H9 (cell line): ENCODE results near the gene OTULINL. TPM values are rescaled to one million over a fixed set of nuclear protein-coding genes. Genes with fewer than 3 reads are reported as not detected.

Experiments used
- DNase-seq: peaks from one replicate; pipeline ENCODE4 v3.0.0-alpha.2; 2017
- H2AFZ ChIP-seq: one replicate; pipeline ENCODE4 v1.6.1; 2013; ENCODE audit warnings: mild to moderate bottlenecking, low read length, control low read depth, moderate library complexity
- H2AK5ac ChIP-seq: 2 replicates; pipeline ENCODE4 v1.6.1; 2013; ENCODE audit warnings: low read length, control low read depth, mixed read lengths; ENCODE audit not compliant: insufficient read length
- H2BK120ac ChIP-seq: one replicate; pipeline ENCODE4 v1.6.1; 2013; ENCODE audit warnings: low read depth, mild to moderate bottlenecking, low read length, control low read depth, inconsistent platforms; ENCODE audit not compliant: poor library complexity, severe bottlenecking
- H2BK12ac ChIP-seq: 2 replicates; pipeline ENCODE4 v1.6.1; 2013; ENCODE audit warnings: low read length, control low read depth, mixed read lengths, low read depth; ENCODE audit not compliant: insufficient read length
- H2BK15ac ChIP-seq: 2 replicates; pipeline ENCODE4 v1.6.1; 2013; ENCODE audit warnings: low read depth, low read length, control low read depth
- H2BK20ac ChIP-seq: one replicate; pipeline ENCODE4 v1.6.1; 2013; ENCODE audit warnings: low read depth, mild to moderate bottlenecking, low read length, control low read depth, inconsistent platforms; ENCODE audit not compliant: poor library complexity, severe bottlenecking
- H2BK5ac ChIP-seq: 2 replicates; pipeline ENCODE4 v1.6.1; 2013; ENCODE audit warnings: low read length, control low read depth, mixed read lengths; ENCODE audit not compliant: insufficient read length
- H3K14ac ChIP-seq: 2 replicates; pipeline ENCODE4 v1.6.1; 2013; ENCODE audit warnings: low read length, control low read depth; ENCODE audit not compliant: insufficient read depth
- H3K18ac ChIP-seq: 2 replicates; pipeline ENCODE4 v1.6.1; 2013; ENCODE audit warnings: low read depth, mild to moderate bottlenecking, mixed read lengths, low read length, control low read depth; ENCODE audit not compliant: insufficient read length
- H3K23ac ChIP-seq: 2 replicates; pipeline ENCODE4 v1.6.1; 2013; ENCODE audit warnings: low read length, control low read depth, mixed read lengths, low read depth; ENCODE audit not compliant: insufficient read length
- H3K23me2 ChIP-seq: 2 replicates; pipeline ENCODE4 v1.6.1; 2013; ENCODE audit warnings: low read depth, mild to moderate bottlenecking, mixed read lengths, low read length, control low read depth; ENCODE audit not compliant: insufficient read length, poor library complexity, severe bottlenecking
- H3K27ac ChIP-seq: 2 replicates; pipeline ENCODE4 v1.5.1; 2013; ENCODE audit warnings: low read length, control low read depth, mixed read lengths, low read depth; ENCODE audit not compliant: insufficient read length
- H3K27me3 ChIP-seq: 2 replicates; pipeline ENCODE4 v1.6.1; 2013; ENCODE audit warnings: low read length, control low read depth, inconsistent platforms; ENCODE audit not compliant: insufficient read depth
- H3K4ac ChIP-seq: 2 replicates; pipeline ENCODE4 v1.6.1; 2013; ENCODE audit warnings: low read depth, mild to moderate bottlenecking, control low read depth, inconsistent platforms, low read length, moderate library complexity
- H3K4me1 ChIP-seq: 2 replicates; pipeline ENCODE4 v1.6.1; 2013; ENCODE audit warnings: low read length, control low read depth, inconsistent platforms; ENCODE audit not compliant: insufficient read depth
- H3K4me2 ChIP-seq: 2 replicates; pipeline ENCODE4 v1.6.1; 2013; ENCODE audit warnings: low read length, control low read depth, mixed read lengths; ENCODE audit not compliant: insufficient read length, insufficient read depth
- H3K56ac ChIP-seq: 2 replicates; pipeline ENCODE4 v1.6.1; 2013; ENCODE audit warnings: low read depth, mild to moderate bottlenecking, mixed read lengths, low read length, control low read depth; ENCODE audit not compliant: insufficient read length
- H3K79me1 ChIP-seq: 2 replicates; pipeline ENCODE4 v1.6.1; 2013; ENCODE audit warnings: low read depth, mild to moderate bottlenecking, moderate library complexity, low read length, control low read depth, inconsistent platforms; ENCODE audit not compliant: insufficient read depth, poor library complexity, severe bottlenecking
- H3K79me2 ChIP-seq: 2 replicates; pipeline ENCODE4 v1.6.1; 2013; ENCODE audit warnings: low read length, control low read depth, inconsistent platforms; ENCODE audit not compliant: insufficient read depth
- H3K9ac ChIP-seq: 2 replicates; pipeline ENCODE4 v1.6.1; 2013; ENCODE audit warnings: low read length, control low read depth, mixed read lengths; ENCODE audit not compliant: insufficient read length; ENCODE audit errors: extremely low read depth
- H3K9me3 ChIP-seq: one replicate; pipeline ENCODE4 v1.6.1; 2013; ENCODE audit warnings: low read depth, low read length, inconsistent platforms; ENCODE audit not compliant: control insufficient read depth
- H3T11ph ChIP-seq: one replicate; pipeline ENCODE4 v1.6.1; 2013; ENCODE audit warnings: mild to moderate bottlenecking, low read length, control low read depth, inconsistent platforms
- H4K20me1 ChIP-seq: one replicate; pipeline ENCODE4 v1.6.1; 2013; ENCODE audit not compliant: control insufficient read depth, insufficient read length, insufficient read depth
- H4K5ac ChIP-seq: 2 replicates; pipeline ENCODE4 v1.6.1; 2013; ENCODE audit warnings: low read depth, mild to moderate bottlenecking, mixed read lengths, low read length, control low read depth; ENCODE audit not compliant: insufficient read length
- H4K8ac ChIP-seq: replicated peaks from 2 replicates; pipeline ENCODE4 v1.6.1; 2013; ENCODE audit warnings: low read length, control low read depth, mixed read lengths, low read depth; ENCODE audit not compliant: insufficient read length
- H4K91ac ChIP-seq: 2 replicates; pipeline ENCODE4 v1.6.1; 2013; ENCODE audit warnings: low read depth, mild to moderate bottlenecking, moderate library complexity, mixed read lengths, low read length, control low read depth; ENCODE audit not compliant: insufficient read length
- H3K27ac Mint-ChIP-seq, 3 experiments: 2 replicates in 2 of 3; 3 replicates in 1 of 3; pipeline ENCODE4 v1.8.0; 2020 to 2021; ENCODE audit warnings: mixed read lengths in 3 of 3, mild to moderate bottlenecking in 1 of 3, moderate library complexity in 1 of 3
- H3K27me3 Mint-ChIP-seq: 2 replicates; pipeline ENCODE4 v1.8.0; 2021; ENCODE audit warnings: low read depth, mild to moderate bottlenecking, moderate library complexity, mixed read lengths
- H3K36me3 Mint-ChIP-seq, 3 experiments: 2 replicates in 2 of 3; 3 replicates in 1 of 3; pipeline ENCODE4 v1.8.0; 2020 to 2021; ENCODE audit warnings: low read depth in 3 of 3, mixed read lengths in 3 of 3; ENCODE audit not compliant: insufficient read depth in 1 of 3
- H3K4me1 Mint-ChIP-seq, 2 experiments: 2 replicates each; pipeline ENCODE4 v1.8.0; 2020; ENCODE audit warnings: mixed read lengths in 2 of 2
- H3K4me3 Mint-ChIP-seq, 2 experiments: 2 replicates in 1 of 2; 3 replicates in 1 of 2; pipeline ENCODE4 v1.8.0; 2020 to 2021; ENCODE audit warnings: mild to moderate bottlenecking in 2 of 2, mixed read lengths in 2 of 2, moderate library complexity in 1 of 2
- H3K9me3 Mint-ChIP-seq, 2 experiments: 2 replicates in 1 of 2; 3 replicates in 1 of 2; pipeline ENCODE4 v1.8.0; 2020; ENCODE audit warnings: mild to moderate bottlenecking in 2 of 2, mixed read lengths in 2 of 2, moderate library complexity in 1 of 2
- WGBS: extraction: QIAGEN DNeasy Blood & Tissue Kit; methylation state at CpG from one replicate; pipeline ENCODE4 v1.1.7; 2013; ENCODE audit warnings: missing lambda C conversion rate, low lambda C conversion rate, mixed read lengths; ENCODE audit not compliant: insufficient read length; ENCODE audit errors: extremely low coverage; 5-methylcytosine and 5-hydroxymethylcytosine counted together
- total RNA-seq: library from RNA; stranded (reverse); gene quantifications from 2 replicates; pipeline ENCODE4 v1.2.1, GENCODE V29; 2021
- TF ChIP-seq, protein P1 (sequence below): fragments of 200-600 bp; sonication (generic); conservative IDR thresholded peaks from 3 replicates; pipeline ENCODE4 v1.8.0; 2021; ENCODE audit warnings: antibody characterized with exemption, mild to moderate bottlenecking

The OTULINL gene
- total RNA-seq, 1 experiment from 2014 or later, result 7.5 TPM

DNA sequence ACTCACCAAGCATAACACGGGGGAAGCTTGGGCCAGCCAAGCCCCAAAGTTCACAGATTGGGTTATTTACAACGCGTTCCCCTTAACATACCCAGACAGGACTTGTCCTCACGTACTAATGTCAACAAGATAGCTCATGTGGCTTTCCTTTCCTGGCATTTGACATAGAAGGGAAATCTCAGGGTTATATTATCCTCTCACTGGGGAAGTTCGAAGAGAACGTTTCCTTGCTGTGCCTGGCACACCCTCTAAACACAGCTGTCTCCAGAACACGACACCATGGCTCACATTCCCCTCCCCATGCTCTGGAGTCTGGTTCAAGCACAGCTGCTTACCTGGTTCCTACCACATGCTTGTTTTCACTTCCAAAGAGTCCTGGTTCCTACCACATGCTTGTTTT lies 46.8 kb upstream of the OTULINL start:
- Histone ChIP-seq H4K8ac (no peak overlapping the region), H3K79me1 (no peaks in the 10 kb centered on the region), H2AFZ (no peak overlapping the region), H2AK5ac (no peak overlapping the region), H2BK12ac (no peak overlapping the region), H3K4ac (no peak overlapping the region), H3K14ac (no peak overlapping the region), H2BK120ac (no peak overlapping the region), H4K20me1 (no peaks in the 10 kb centered on the region), H3K27ac (no peak overlapping the region), H3T11ph (no peak overlapping the region), H2BK5ac (no peak overlapping the region), H3K23ac (no peak overlapping the region), H3K9me3 (no peaks in the 10 kb centered on the region), H3K79me2 (no peaks in the 10 kb centered on the region), H3K4me1 (peaks cover 4% of the 10 kb centered on the region; the same call in 1 of the 2 replicates), H3K27me3 (no peaks in the 10 kb centered on the region), H3K18ac (no peak overlapping the region), H3K56ac (no peak overlapping the region), H4K5ac (no peak overlapping the region), H4K91ac (no peak overlapping the region), H3K4me2 (no peak overlapping the region), H2BK15ac (no peak overlapping the region), H2BK20ac (no peak overlapping the region), H3K9ac (no peak overlapping the region), H3K23me2 (no peaks in the 10 kb centered on the region)
- TF ChIP-seq, protein P1, sequence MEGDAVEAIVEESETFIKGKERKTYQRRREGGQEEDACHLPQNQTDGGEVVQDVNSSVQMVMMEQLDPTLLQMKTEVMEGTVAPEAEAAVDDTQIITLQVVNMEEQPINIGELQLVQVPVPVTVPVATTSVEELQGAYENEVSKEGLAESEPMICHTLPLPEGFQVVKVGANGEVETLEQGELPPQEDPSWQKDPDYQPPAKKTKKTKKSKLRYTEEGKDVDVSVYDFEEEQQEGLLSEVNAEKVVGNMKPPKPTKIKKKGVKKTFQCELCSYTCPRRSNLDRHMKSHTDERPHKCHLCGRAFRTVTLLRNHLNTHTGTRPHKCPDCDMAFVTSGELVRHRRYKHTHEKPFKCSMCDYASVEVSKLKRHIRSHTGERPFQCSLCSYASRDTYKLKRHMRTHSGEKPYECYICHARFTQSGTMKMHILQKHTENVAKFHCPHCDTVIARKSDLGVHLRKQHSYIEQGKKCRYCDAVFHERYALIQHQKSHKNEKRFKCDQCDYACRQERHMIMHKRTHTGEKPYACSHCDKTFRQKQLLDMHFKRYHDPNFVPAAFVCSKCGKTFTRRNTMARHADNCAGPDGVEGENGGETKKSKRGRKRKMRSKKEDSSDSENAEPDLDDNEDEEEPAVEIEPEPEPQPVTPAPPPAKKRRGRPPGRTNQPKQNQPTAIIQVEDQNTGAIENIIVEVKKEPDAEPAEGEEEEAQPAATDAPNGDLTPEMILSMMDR, result no peak
- H3K4me1 Mint-ChIP-seq, result peaks cover 8% of the 10 kb centered on the region in 2 experiments
- H3K9me3 Mint-ChIP-seq, result no peaks in the 10 kb centered on the region; a peak in 1 of 5 replicates
- peak overlapping the region in 2 of 3 experiments; percentile 70 to 81; a peak in 2 of 7 replicates for H3K27ac Mint-ChIP-seq
- no peaks in the 10 kb centered on the region; the same call in 1 of the 2 replicates for H3K27me3 Mint-ChIP-seq
- H3K4me3 Mint-ChIP-seq, result 0 out of 5 replicates have a peak overlapping the region, but pooled peaks of 1 of the 2 experiments have one; percentile 24
- WGBS, result no CpG with 5 or more reads among the region's 7 CpGs
- H3K36me3 Mint-ChIP-seq, result no peaks in the 10 kb centered on the region; a peak in 1 of 7 replicates
- DNase-seq, result no peak
